ENCODE measurements around the gene RSPRY1. TPM values are rescaled to one million over a fixed set of nuclear protein-coding genes. Genes with fewer than 3 reads are reported as not detected.
"Not testable (repeated sequence)": the region's sequence is repeated elsewhere in the genome, so short reads cannot be mapped to it uniquely, and the experiment has no call there.

Gene RSPRY1
- total and polyA plus RNA-seq, 9 donors: 18.9 to 33.6 (median 24.2) TPM

GRCh38 chr16:57184887-57185445 is 1.2 kb upstream of the RSPRY1 start:
- no peak for DNase-seq
- Histone ChIP-seq H3K4me1 (ENCODE audit: control insufficient read depth, insufficient read depth, low read length) (peaks cover 15% of the 10 kb centered on the region), H3K4me3 (ENCODE audit: low read length) (peak overlapping the region; percentile 99), H3K36me3 (ENCODE audit: control insufficient read depth, insufficient read depth, low read length) (peaks cover 3% of the 10 kb centered on the region), H3K27ac (ENCODE audit: low read length) (peak overlapping the region; percentile 94), H3K27me3 (ENCODE audit: control insufficient read depth, insufficient read depth, low read length) (no peaks in the 10 kb centered on the region), H3K9me3 (replicated peaks; ENCODE audit: control insufficient read depth, low read depth, low read length) (no peaks in the 10 kb centered on the region)
- 25% methylated on average over 12 of the region's 15 CpGs for WGBS (ENCODE audit: insufficient coverage)

GRCh38 chr16:57185446-57185944 is 634 bp upstream of the RSPRY1 start:
- peak; percentile 64 for DNase-seq
- WGBS (ENCODE audit: insufficient coverage): 0% methylated on average over 20 of the region's 37 CpGs
- peak overlapping the region; percentile 99 for H3K4me3 ChIP-seq (ENCODE audit: low read length)
- H3K36me3 ChIP-seq (ENCODE audit: control insufficient read depth, insufficient read depth, low read length): peaks cover 3% of the 10 kb centered on the region
- H3K27me3 ChIP-seq (ENCODE audit: control insufficient read depth, insufficient read depth, low read length): no peaks in the 10 kb centered on the region
- no peaks in the 10 kb centered on the region for H3K9me3 ChIP-seq (replicated peaks; ENCODE audit: control insufficient read depth, low read depth, low read length)
- peak overlapping the region; percentile 94 for H3K27ac ChIP-seq (ENCODE audit: low read length)
- peaks cover 15% of the 10 kb centered on the region for H3K4me1 ChIP-seq (ENCODE audit: control insufficient read depth, insufficient read depth, low read length)

GRCh38 chr16:57186872-57187854 is 1.0 kb downstream of the RSPRY1 start:
- Histone ChIP-seq H3K9me3 (replicated peaks; ENCODE audit: control insufficient read depth, low read depth, low read length) (no peaks in the 10 kb centered on the region), H3K4me3 (ENCODE audit: low read length) (peak overlapping the region; percentile 100), H3K4me1 (ENCODE audit: control insufficient read depth, insufficient read depth, low read length) (peaks cover 15% of the 10 kb centered on the region), H3K27ac (ENCODE audit: low read length) (peak overlapping the region; percentile 98), H3K36me3 (ENCODE audit: control insufficient read depth, insufficient read depth, low read length) (peaks cover 3% of the 10 kb centered on the region), H3K27me3 (ENCODE audit: control insufficient read depth, insufficient read depth, low read length) (no peaks in the 10 kb centered on the region)
- 5% methylated on average over 8 of the region's 28 CpGs for WGBS (ENCODE audit: insufficient coverage)
- DNase-seq: peak; percentile 75

- peak; percentile 26 for DNase-seq
- peaks cover 15% of the 10 kb centered on the region for H3K4me1 ChIP-seq (ENCODE audit: control insufficient read depth, insufficient read depth, low read length)
- H3K9me3 ChIP-seq (replicated peaks; ENCODE audit: control insufficient read depth, low read depth, low read length); H3K27me3 ChIP-seq (ENCODE audit: control insufficient read depth, insufficient read depth, low read length); H3K36me3 ChIP-seq (ENCODE audit: control insufficient read depth, insufficient read depth, low read length): not testable (repeated sequence)
- peak overlapping the region; percentile 100 for H3K4me3 ChIP-seq (ENCODE audit: low read length)
- WGBS (ENCODE audit: insufficient coverage): no CpG with 5 or more reads among the region's 18 CpGs
- H3K27ac ChIP-seq (ENCODE audit: low read length): peak overlapping the region; percentile 98
Measured at GRCh38 chr16:57187902-57188710, 2.0 kb downstream of the RSPRY1 start.

GRCh38 chr16:57188711-57189002 is 2.5 kb downstream of the RSPRY1 start:
- Histone ChIP-seq H3K27ac (ENCODE audit: low read length) (no peak overlapping the region), H3K9me3 (replicated peaks; ENCODE audit: control insufficient read depth, low read depth, low read length) (no peaks in the 10 kb centered on the region), H3K36me3 (ENCODE audit: control insufficient read depth, insufficient read depth, low read length) (peaks cover 3% of the 10 kb centered on the region), H3K27me3 (ENCODE audit: control insufficient read depth, insufficient read depth, low read length) (no peaks in the 10 kb centered on the region), H3K4me3 (ENCODE audit: low read length) (no peak overlapping the region), H3K4me1 (ENCODE audit: control insufficient read depth, insufficient read depth, low read length) (peaks cover 15% of the 10 kb centered on the region)
- no peak for DNase-seq
- no CpG with 5 or more reads among the region's 9 CpGs for WGBS (ENCODE audit: insufficient coverage)

- not testable (repeated sequence) for H3K9me3 ChIP-seq (replicated peaks; ENCODE audit: control insufficient read depth, low read depth, low read length); DNase-seq; H3K27ac ChIP-seq (ENCODE audit: low read length); H3K4me3 ChIP-seq (ENCODE audit: low read length); H3K27me3 ChIP-seq (ENCODE audit: control insufficient read depth, insufficient read depth, low read length); H3K36me3 ChIP-seq (ENCODE audit: control insufficient read depth, insufficient read depth, low read length)
- H3K4me1 ChIP-seq (ENCODE audit: control insufficient read depth, insufficient read depth, low read length): peaks cover 15% of the 10 kb centered on the region
- WGBS (ENCODE audit: insufficient coverage): 100% methylated on average over 3 of the region's 4 CpGs
Measured at GRCh38 chr16:57189527-57189926, 3.4 kb downstream of the RSPRY1 start.

- H3K27me3 ChIP-seq (ENCODE audit: control insufficient read depth, insufficient read depth, low read length): no peaks in the 10 kb centered on the region
- peaks cover 9% of the 10 kb centered on the region for H3K4me1 ChIP-seq (ENCODE audit: control insufficient read depth, insufficient read depth, low read length)
Measured at GRCh38 chr16:57190136-57190535, 4.0 kb downstream of the RSPRY1 start.

GRCh38 chr16:57191056-57191571 is 5.0 kb downstream of the RSPRY1 start:
- Histone ChIP-seq H3K9me3 (replicated peaks; ENCODE audit: control insufficient read depth, low read depth, low read length) (no peaks in the 10 kb centered on the region), H3K27me3 (ENCODE audit: control insufficient read depth, insufficient read depth, low read length) (no peaks in the 10 kb centered on the region), H3K27ac (ENCODE audit: low read length) (no peak overlapping the region), H3K36me3 (ENCODE audit: control insufficient read depth, insufficient read depth, low read length) (peaks cover 3% of the 10 kb centered on the region), H3K4me3 (ENCODE audit: low read length) (no peak overlapping the region), H3K4me1 (ENCODE audit: control insufficient read depth, insufficient read depth, low read length) (peaks cover 8% of the 10 kb centered on the region)
- no peak for DNase-seq
- WGBS (ENCODE audit: insufficient coverage): no CpG with 5 or more reads among the region's 3 CpGs

More at GRCh38 chr16:57190136-57190535, 4.0 kb downstream of the RSPRY1 start:
- Histone ChIP-seq H3K4me3 (ENCODE audit: low read length) (no peak overlapping the region), H3K36me3 (ENCODE audit: control insufficient read depth, insufficient read depth, low read length) (peaks cover 3% of the 10 kb centered on the region), H3K9me3 (replicated peaks; ENCODE audit: control insufficient read depth, low read depth, low read length) (no peaks in the 10 kb centered on the region), H3K27ac (ENCODE audit: low read length) (no peak overlapping the region)
- no peak for DNase-seq
- WGBS (ENCODE audit: insufficient coverage): no CpG with 5 or more reads among the region's 2 CpGs

GRCh38 chr16:57192146-57192545 is 6.0 kb downstream of the RSPRY1 start:
- Histone ChIP-seq H3K4me1 (ENCODE audit: control insufficient read depth, insufficient read depth, low read length) (peaks cover 6% of the 10 kb centered on the region), H3K36me3 (ENCODE audit: control insufficient read depth, insufficient read depth, low read length) (peaks cover 3% of the 10 kb centered on the region), H3K4me3 (ENCODE audit: low read length) (no peak overlapping the region), H3K27ac (ENCODE audit: low read length) (no peak overlapping the region), H3K9me3 (replicated peaks; ENCODE audit: control insufficient read depth, low read depth, low read length) (no peaks in the 10 kb centered on the region), H3K27me3 (ENCODE audit: control insufficient read depth, insufficient read depth, low read length) (no peaks in the 10 kb centered on the region)
- no peak for DNase-seq
- WGBS (ENCODE audit: insufficient coverage): no CpG with 5 or more reads among the region's 3 CpGs
